Left renal pelvis (tissue), 4 donors: ENCODE measurements around the gene ERG28. TPM values are rescaled to one million over a fixed set of nuclear protein-coding genes. Genes with fewer than 3 reads are reported as not detected.
A peak's percentile ranks its signal among the peaks of the same experiment; 100 is the strongest.

Experiments used
- DNase-seq, 4 donors: peaks; one replicate each; pipeline ENCODE4 v3.0.0-alpha.2; 2013; ENCODE audit warnings: low read depth in 4 of 4, low spot score in 3 of 4
- polyA plus RNA-seq, 4 donors: library from polyadenylated mRNA; unstranded; fragments of 120-200 nt; gene quantifications; one replicate each; pipeline ENCODE4 v1.2.1, GENCODE V29; 2013; ENCODE audit not compliant: insufficient read length in 4 of 4

Gene ERG28
- polyA plus RNA-seq, 4 donors, result 34.1 to 39.3 (median 36.3) TPM

DNA sequence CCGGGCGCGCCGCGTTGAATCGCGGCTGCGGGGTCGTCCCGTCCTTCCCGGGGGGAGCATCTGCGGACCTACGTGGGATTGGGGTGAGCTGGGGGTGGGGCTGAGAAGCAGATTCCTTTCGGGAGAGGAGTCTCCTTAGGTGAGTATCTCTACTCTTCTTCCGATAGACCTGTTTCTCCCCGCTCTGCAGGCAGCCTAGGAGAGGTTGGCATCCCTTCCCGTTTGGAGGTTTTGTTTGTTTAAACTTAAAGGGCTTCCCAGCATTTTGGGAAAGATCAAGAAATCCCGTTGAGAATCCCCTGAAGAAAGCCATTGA lies 781 bp upstream of the ERG28 start:
- no peak for DNase-seq

DNA sequence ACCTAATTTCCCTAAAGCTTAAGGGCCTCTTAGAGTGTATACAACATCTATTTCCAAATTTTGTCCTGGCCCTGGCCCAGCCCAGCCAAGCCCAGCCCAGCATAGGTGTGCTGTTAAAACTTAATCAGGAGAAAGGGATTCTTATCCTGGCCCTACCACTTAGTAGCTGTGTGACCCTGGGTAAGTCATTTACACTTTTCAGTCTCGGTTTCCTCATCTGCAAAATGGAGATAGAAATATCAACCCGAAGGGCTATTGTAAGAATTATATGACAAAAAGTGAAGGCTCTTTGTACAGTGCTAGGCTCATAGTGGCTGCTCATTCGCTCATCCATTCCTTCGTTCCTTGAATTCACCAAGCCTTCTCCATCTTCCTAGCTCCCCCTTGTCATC lies 442 bp downstream of the ERG28 start:
- DNase-seq, result no peak

DNA sequence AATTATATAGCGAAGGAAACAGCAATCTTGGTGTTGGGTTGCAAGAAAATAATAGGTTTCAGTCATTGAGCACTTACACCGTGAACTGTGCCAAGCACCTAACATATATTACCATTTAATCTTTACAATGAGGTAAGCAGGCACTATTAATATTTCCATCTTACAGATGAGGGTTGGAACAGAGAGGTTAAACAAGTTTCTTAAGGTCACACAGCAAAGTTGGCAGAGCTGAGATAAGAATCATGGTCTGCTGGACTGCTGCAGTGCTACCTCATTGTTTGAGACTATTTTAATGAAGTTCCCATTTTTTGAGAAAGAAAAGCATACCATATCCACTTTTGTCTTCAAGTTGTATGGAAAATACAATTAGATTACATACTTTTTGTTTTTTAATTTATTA lies 1.7 kb downstream of the ERG28 start:
- no peak for DNase-seq

DNA sequence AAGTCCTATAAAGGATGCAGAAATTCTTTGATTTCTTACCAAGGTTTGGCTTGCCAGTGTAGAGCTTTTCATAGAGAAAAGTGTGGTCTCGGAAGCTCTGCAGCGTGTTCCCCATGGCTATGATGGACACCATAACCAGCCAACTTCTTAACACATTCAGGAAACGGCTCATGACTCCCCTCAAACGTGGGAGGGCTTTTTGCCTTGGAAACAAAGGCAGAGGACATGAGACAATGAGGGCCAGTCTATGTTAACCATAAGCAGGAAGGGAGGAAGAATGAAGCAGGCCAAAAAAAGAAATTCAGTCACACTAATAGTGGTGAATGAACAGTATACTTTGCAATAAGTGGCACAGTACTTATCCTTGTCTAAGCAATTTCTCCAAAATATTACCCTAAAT lies 3.3 kb downstream of the ERG28 start:
- DNase-seq, result no peak

DNA sequence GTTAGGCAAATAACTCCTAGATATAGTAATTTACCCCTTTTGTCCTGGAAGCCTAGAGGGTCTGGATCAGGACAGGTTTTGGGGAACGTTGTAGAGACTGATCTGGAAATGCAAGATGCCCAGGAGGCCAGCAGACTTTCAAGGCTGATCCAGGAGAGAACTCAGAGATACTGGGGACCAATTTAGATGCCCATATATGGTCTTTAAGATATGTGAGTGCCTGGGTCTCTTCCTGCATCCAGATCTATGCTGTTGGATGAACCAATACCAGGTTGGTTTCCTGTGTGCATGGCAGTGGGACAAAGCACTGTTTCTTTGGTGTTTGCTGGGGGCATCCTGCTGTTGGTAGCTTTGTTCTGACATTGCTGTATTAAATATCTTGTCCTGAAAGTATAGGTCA lies 5.4 kb downstream of the ERG28 start:
- DNase-seq, result no peak

DNA sequence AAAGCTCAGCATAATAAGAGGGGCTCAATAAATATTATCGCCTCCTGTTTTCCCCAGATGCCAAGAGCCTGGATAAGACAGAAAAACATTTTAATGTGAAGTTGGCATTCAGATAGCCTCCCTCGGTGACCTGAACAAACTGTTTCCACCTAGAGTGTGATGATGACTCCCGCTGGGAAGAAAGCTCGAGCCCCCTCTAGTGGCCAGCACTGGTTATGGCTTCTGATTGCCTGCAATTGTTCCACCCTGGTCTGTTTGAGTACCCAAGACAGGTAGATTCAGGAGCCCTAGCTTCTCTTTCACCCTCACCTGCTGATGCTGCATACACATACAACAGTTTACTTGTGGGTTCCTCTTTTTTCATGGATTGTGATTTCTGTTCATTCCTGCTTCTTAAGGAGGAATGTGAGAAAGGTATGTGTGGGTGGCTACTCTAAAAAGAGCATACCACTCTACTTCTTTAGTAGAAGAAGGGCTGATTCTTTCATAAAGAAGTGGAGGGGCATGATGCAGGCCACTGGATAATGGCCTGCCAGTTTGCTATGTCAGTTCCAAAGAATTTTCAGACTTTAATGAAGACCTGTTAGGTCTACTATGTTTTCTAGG lies 6.4 kb downstream of the ERG28 start:
- DNase-seq, result peak in 3 of 4 donors; percentile 33 to 54 (median 42)

DNA sequence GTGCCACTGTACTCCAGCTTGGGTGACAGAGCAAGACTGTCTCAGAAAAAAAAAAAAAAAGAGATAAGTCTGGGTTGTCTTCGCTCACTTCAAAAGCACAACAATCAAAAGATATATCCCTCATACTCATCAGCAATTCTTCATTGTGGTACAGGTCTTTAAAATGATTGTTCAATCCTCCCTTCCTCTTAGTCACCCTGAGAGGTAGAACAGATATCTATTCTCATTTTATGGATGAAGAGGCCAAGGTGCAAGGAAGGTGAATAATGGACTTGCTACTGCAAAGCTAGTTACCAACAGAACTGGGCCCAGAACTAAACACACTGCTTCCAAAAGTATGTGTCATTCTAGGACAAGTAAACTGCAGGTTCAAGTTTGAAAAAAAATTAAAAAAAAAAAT lies 7.1 kb downstream of the ERG28 start:
- no peak for DNase-seq

DNA sequence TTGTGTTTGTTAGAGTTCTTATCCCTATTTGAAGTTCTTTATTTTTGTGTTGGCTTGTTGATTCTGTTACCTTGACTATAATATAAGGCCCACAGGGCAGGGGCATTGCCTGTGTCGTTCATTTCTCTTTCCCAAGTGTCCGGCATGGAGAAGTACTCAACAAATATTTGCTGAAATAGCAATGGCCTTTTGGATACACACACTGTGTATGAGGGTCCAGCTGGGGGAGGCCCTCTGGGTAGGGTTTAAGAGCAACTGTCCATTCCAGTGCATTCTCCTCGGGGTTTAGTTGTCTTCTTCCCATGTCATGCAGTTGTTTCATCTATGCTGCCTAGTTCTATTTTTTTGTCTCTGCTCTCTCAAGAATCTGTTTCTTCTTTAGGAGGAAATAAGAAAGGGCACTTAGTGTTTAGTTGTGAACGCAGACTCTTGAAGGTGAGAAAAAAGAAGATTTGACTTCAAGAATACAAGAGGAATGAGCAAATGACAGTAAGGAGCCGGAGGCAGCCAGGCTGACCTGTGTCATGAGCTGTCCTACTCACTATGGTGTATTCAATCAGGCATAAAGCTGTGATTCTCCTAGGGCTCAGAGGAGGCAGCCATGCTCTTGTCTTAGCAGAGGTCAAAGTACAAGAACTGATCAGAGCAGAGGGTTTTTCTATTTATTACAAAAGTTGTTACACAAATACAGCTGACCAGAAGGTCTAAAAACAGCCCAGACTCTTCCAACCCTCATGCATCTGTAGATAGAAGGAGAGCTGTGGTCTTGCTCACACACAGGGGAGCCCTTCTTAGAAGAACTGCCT lies 10.2 kb downstream of the ERG28 start:
- DNase-seq, result no peak

DNA sequence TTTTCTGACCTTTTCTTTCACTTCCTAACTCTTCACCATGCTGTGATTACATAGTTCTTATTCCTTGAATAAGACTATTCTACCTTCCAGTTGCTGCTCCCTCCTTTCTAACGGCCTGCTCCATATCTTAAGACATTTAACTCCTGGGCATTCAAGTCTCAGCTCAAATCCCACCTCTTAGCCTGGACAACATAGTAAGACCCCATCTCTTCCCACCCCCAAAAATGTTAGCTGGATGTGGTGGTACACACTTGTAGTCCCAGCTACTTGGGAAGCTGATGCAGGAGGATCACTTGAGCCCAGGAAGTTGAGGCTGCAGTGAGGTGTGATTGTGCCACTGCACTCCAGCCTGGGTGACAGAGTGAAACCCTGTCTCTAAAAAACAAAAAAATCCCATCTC lies 10.9 kb downstream of the ERG28 start:
- DNase-seq, result no peak

DNA sequence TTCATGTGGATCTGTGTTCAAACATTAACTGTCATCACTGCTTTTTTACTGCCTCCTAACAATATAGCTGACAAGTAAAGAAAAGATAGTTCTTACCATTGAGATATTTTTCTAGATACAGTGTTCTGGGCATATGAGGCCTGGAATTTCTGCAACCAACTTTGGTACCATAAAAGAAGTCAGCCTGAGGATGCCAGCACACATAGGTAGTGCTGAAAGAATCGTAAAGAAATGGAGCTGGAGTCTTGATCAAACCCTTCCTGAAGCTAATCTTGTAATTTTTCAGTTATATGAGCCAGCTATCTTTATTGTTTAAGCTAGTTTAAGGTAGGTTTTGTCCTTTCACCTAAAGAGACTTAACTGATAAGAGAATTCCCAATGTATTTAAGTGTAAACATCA lies 11.3 kb downstream of the ERG28 start:
- DNase-seq, result no peak

DNA sequence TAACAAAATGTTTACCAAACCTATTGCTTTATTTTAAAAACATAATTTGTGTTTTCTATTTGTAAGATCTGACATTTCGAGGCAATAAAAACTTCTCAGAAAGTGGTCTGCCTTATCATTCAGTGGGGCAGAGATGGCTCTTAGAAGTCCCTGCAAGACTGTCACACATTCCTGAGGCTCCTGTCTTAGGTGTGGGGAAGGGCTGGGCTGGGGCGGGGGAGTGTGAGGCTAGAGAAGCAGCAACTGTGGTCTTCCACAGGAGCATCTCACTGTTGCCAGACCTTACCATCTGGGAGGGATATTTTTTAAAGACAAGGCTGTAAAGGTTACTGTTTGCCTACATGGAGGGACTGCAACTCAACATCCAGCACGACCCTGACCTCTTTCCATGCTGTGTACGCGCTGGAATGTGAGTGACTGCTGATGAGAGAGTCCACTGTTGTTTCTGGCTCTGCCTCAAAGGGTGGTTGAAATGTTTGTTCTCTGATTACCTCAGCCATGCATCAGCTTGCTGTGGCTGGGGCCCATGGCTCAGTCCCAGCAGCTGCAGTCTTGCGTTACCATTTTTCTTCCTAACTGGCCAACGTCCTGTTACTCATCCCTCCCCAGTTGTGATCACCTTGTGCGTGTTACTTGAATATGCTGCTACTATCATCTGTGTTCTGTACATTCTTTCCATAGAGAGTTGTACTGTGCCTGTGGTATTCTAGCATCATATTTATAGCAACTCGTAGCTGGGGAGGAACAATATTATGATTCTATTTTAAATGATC lies 12.4 kb downstream of the ERG28 start:
- DNase-seq, result peak in 2 of 4 donors; percentile 56 to 70

DNA sequence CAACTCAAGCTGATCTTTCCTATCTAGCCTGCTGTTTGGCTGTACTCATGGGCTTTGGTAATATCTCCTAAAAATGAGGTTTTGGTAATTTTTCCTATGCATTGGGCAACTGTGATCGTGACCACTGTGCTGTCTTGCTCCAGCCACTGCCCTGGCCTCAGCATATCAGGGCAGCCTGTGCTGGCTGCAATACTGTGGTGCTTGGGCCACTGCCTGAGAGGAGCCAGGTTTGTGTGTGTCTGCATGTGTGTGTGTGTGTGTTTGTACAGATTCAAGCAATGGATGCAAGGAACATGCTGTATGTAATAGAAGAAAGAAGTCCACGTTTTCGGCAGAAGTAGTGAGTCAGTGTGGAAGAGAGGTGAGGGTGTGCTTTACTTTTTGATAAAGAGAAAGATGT lies 13.0 kb downstream of the ERG28 start:
- DNase-seq, result no peak

DNA sequence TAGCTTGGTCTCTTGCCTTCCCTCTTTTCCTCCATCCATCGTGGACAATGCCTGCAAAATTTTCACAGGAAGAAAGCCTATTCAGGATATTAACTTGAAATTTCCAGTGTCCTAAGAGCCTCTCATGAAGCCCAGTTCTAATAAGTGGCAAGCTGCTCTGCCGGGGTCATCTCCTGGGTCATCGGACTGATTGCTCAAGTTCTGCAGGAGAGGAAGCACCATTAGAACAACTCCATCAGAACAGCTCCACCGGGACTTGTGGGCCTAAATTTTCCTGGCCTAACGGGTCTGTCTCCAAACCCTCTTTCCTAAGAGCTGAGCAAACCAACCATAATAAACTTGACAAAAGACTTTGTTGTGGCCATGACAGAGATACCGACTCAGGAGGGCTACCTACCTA lies 13.9 kb downstream of the ERG28 start:
- DNase-seq, result no peak

DNA sequence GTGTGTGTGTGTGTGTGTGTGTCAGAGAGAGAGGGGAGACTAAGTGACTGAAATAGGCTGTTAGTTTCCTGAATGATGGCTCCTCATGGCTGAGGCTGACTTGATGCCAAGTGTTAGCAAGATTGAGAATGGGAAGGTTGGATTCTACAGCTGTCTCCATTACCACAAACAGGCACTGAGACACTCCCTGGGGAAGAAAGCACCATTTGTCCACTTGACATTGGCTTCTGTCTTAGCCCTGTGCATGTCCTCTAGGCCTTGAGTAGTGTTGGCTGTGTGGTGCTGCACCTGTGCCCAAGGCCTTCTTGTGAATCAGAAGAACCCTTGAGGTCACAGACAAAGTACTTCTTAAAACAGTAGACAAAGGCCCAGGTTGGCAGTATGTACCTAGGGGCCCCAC lies 15.6 kb downstream of the ERG28 start:
- DNase-seq, result no peak

DNA sequence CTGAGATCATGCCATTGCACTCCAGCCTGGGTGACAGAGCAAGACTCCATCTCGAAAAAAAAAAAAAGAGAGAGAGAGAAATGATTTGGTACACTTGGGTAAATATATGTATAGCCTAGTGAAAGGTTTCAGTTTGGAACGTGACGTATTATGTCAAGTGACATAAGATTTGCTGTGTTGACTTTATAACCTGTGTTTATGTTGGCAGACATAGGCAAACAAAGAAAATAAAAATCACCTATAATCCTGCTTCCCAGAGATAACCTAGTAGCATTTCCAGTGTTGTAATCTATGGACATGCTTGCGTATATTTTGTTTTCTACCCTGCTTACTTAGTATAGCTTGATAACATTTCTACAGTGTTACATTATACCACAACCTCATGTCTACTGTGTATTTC lies 16.7 kb downstream of the ERG28 start:
- no peak for DNase-seq

DNA sequence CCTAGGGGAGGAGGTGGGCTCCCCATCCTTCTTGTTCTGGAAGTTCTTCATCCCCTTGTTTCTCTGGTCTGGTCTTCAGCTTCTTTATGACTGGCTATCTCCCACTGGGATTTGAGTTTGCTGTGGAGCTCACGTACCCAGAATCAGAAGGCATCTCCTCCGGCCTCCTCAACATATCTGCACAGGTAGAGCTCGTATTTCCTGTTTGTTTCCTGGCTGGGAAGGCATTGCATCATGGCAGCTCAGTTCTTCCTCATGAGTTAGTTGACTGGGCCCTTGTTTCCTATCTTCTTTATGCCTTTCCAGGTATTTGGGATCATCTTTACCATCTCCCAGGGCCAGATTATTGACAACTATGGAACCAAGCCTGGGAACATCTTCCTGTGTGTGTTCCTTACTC lies 19.8 kb downstream of the ERG28 start:
- no peak for DNase-seq

DNA sequence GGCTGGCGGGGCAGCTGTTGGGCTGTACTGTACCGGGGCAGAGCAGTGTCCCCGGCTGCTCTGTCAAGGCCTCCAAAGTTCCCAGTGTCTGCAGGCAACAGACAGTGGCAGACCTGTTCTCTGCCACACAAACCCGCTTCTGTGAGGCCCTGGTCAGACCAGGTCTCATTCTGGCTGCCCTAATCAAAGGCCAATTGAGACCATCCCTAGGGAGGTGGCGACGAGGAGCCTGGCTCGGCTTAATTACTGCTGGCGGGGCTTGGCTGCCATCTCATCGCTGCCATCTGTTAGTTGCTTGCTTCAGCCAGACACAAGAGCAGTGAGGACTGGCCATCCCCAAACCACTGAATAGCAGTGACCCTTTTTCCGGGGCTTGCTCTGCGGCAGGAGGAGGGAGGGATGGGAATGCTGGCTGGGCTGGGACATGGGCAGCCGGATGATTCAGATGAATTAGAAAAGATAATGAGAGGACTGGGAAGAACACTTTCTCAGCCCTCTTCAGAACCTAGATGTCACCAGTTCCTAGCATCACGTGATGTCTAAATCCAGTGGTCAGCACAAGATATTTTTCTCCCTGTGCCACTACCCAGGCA lies 24.5 kb downstream of the ERG28 start:
- DNase-seq, result no peak

DNA sequence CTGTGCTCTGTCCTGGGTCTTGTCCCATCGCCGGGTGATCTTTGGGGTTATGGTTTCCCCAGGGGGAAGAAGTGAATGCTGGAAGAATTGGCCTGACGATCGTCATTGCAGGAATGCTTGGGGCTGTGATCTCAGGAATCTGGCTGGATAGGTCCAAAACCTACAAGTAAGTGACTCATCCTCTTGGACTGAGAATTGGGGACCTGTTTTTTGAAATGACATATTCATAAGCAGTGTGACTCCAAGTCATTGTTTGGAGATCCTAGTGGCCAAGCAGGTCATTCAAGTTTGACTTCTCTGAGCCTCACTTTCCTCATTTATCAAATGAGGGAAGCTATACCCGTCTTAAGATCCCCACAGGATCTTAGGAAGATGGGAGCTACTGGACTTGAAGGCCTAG lies 25.8 kb downstream of the ERG28 start:
- DNase-seq, result no peak

DNA sequence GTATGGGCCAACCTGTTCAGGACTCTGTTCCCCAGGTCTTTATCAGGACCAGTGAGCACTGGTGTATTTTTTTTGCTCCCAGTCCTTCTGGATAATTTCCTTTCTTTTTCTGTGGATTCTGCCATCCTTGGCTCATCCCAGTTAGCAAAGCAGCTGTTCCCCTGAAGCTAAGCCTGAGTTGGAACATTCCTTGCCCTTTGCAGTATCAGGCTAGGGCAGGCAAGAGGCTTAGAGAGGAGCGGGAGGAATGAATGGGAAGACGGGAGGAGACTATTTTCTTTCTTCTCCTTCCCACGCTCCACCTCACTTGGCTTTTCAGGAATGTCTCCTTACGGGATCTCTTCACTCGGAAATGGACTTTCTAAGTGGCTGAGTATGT lies 29.2 kb downstream of the ERG28 start:
- no peak for DNase-seq

DNA sequence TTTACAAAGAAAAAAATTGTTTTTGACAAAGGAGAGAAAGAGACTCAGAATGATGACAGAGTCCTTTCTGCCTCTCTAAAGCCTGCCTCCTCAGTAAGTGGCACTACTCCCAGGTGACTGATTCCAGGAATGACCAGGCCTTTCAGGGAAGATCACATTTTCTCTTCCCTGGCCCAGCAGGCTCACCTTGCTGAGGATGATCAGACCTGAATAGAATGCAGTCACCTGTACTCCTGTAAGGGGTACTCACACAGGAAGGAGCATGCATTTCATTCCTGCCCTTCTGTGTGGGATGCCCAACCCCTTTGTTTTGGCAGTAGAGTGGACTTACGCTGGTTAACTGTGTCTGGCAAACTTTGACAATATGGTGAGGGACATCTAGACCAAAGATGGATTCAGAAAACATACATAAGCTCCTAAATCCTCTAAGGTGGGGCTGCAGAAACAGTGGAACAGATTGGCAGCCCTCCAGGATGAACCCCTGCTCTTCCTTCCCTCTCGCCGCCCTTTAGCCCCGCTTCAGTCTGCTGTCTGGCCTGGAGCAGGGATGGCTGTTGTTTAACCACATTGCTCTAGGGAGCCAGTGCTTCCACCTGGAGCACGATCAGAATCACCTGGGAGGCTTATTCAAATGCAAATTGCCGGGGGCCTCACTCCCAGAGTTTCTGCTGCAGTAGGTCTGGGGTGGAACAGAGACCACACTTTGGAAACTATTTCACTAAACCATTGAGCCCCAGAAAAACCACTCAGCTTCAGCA lies 29.8 kb downstream of the ERG28 start:
- no peak for DNase-seq

DNA sequence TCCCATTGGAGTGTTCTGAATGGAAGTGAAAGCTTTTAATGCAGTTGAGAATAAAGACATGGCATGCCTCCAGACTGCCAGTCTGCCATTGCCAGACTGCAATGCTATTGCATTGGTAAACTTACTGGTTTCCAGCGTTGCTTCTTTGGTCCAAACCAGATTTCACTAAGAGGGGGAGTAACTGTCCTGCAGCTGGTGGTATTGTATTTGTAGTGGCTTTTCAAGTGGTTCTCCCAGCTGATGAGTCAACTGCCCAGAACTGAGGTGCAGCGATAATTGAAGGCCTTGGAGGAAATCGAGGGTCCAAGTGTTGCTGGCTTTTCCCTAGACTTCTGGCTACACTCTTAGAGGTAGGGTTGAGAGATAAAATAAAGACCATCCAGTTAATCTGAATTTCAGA lies 31.9 kb downstream of the ERG28 start:
- no peak for DNase-seq
